Measurements from ENCODE around the gene ATF6. TPM values are rescaled to one million over a fixed set of nuclear protein-coding genes. Genes with fewer than 3 reads are reported as not detected.

Gene ATF6
- 10 to 100 TPM; 21.7 to 24.9 (median 24.5) TPM for total RNA-seq
- long read RNA-seq, donor 1, full-length matches to known transcripts, result 17 of 24 reads
- long read RNA-seq, donor 1, partial matches to known transcripts, result 4 of 24 reads
- long read RNA-seq, donor 1, other reads (novel, unspliced or antisense), result 3 of 24 reads
- long read RNA-seq, donor 2, full-length matches to known transcripts, result 13 of 21 reads
- long read RNA-seq, donor 2, partial matches to known transcripts, result 4 of 21 reads
- long read RNA-seq, donor 2, other reads (novel, unspliced or antisense), result 4 of 21 reads

GRCh38 chr1:161766102-161766981 is at the start of gene ATF6:
TSS of gene ATF6 (plus strand) at chr1:161766320. CDS start at chr1:161766361, 41 bp downstream.
- Histone ChIP-seq H3K4me1 (ENCODE audit: low read depth) (peaks cover 8% of the 10 kb centered on the region), H3K4me3 (peak within 1 kb of the TSS; percentile 46), H3K36me3 (ENCODE audit: low read depth) (no peaks in the 10 kb centered on the region), H3K9me3 (no peaks in the 10 kb centered on the region)
- no peak for TF ChIP-seq CTCF (IDR thresholded peaks at IDR 0.05)
- ATAC-seq, result peak; percentile 97
- intact Hi-C loops (cut with DNase I, micrococcal nuclease), result no loop called here
- peak; percentile 90 to 92 (median 91) for DNase-seq

GRCh38 chr1:161718559-161719324 is 47.4 kb upstream of the ATF6 start:
- Histone ChIP-seq H3K4me1 (ENCODE audit: low read depth) (no peaks in the 10 kb centered on the region), H3K4me3 (no peak overlapping the region), H3K36me3 (ENCODE audit: low read depth) (no peaks in the 10 kb centered on the region), H3K9me3 (no peaks in the 10 kb centered on the region)
- no peak for TF ChIP-seq CTCF (IDR thresholded peaks at IDR 0.05)
- ATAC-seq, result peak; percentile 20
- no peak for DNase-seq
- intact Hi-C loops (cut with DNase I, micrococcal nuclease), result no loop called here

GRCh38 chr1:161719325-161719611 is 46.9 kb upstream of the ATF6 start:
- H3K4me1 ChIP-seq (ENCODE audit: low read depth), result no peaks in the 10 kb centered on the region
- intact Hi-C loops (cut with DNase I, micrococcal nuclease), result no loop called here
- no peaks in the 10 kb centered on the region for H3K36me3 ChIP-seq (ENCODE audit: low read depth)
- ATAC-seq (no peak), DNase-seq (no peak)
- no peaks in the 10 kb centered on the region for H3K9me3 ChIP-seq
- H3K4me3 ChIP-seq, result no peak overlapping the region
- TF ChIP-seq CTCF (IDR thresholded peaks at IDR 0.05), result no peak

GRCh38 chr1:161720422-161720821 is 45.7 kb upstream of the ATF6 start:
- intact Hi-C loops (cut with DNase I, micrococcal nuclease), result no loop called here
- no peaks in the 10 kb centered on the region for H3K36me3 ChIP-seq (ENCODE audit: low read depth)
- no peak overlapping the region for H3K4me3 ChIP-seq
- ATAC-seq (no peak), DNase-seq (no peak)
- TF ChIP-seq CTCF (IDR thresholded peaks at IDR 0.05), result no peak
- no peaks in the 10 kb centered on the region for H3K9me3 ChIP-seq
- H3K4me1 ChIP-seq (ENCODE audit: low read depth), result no peaks in the 10 kb centered on the region

GRCh38 chr1:161720956-161721737 is 45.0 kb upstream of the ATF6 start, which contains the start of gene FCRLB:
TSS of gene FCRLB (plus strand) at chr1:161721544. CDS start at chr1:161722673, 1,129 bp downstream.
- no peak for ATAC-seq
- H3K36me3 ChIP-seq (ENCODE audit: low read depth), result no peaks in the 10 kb centered on the region
- no peaks in the 10 kb centered on the region for H3K9me3 ChIP-seq
- no peaks in the 10 kb centered on the region for H3K4me1 ChIP-seq (ENCODE audit: low read depth)
- DNase-seq, result no peak
- no peak for TF ChIP-seq CTCF (IDR thresholded peaks at IDR 0.05)
- intact Hi-C loops (cut with DNase I, micrococcal nuclease), result no loop called here
- no peak within 1 kb of the TSS for H3K4me3 ChIP-seq

Measured in mucosa of descending colon (tissue), 3 donors.